Right lobe of liver (tissue), 4 donors: ENCODE results near the gene LRMDA.

Source experiments
- CTCF ChIP-seq, 4 donors: fragments of 200-600 bp in 3 of 4; fragments of 450-650 bp in 1 of 4; IDR thresholded peaks; one replicate each; pipeline versions ENCODE4 v1.5.1 to v1.8.0; 2016 to 2022; ENCODE audit warnings: antibody characterized with exemption in 4 of 4, mild to moderate bottlenecking in 2 of 4
- POLR2A ChIP-seq: fragments of 450-650 bp; IDR thresholded peaks from one replicate; pipeline ENCODE4 v1.6.1; 2017; ENCODE audit warnings: antibody characterized with exemption, mild to moderate bottlenecking
- donor health status: DM: no; HTN: no; CAD: no.
- donor health status: DM: no; HTN: no; CAD: no.
- donor health status: DM: no; HTN: yes; CAD: no.

DNA sequence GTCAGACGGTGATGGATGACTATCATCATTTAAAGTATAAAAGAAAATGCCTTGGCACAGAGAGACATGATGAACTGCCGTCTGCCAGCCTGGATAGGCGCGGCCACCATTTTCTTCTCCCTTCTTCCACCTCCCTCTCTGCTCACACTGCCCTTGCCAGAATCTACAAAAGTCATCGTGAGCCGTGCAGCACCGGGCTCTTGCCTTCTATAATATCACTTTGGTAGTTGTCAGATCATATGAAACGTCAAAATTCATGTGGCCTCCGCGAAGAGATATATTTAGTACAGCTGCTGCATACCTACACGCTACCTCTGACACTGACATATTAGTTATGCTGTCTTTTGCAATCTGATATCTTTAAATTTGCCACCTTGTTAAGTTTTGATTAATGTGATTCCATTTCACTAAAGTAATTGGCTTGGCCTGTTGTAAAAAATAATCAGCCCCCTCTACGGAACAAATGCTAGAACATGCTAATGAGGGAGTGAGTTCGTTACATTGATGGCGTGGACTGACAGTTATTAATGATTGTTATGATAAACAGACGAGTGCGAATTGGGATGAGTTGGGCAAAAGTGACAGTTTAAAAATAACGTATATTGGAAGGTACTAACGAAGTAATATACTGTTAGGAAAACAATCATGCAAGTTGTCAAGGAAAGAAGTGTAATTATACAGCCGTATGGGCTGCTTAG, 214.9 kb downstream of the LRMDA start:
- TF ChIP-seq CTCF (IDR thresholded peaks at IDR 0.05) (no peak), POLR2A (no peak)
